Measurements from ENCODE around the gene CALN1.

GRCh38 chr7:72278550-72278949 lies 133.6 kb downstream of the CALN1 start:
- TF ChIP-seq, protein P1, sequence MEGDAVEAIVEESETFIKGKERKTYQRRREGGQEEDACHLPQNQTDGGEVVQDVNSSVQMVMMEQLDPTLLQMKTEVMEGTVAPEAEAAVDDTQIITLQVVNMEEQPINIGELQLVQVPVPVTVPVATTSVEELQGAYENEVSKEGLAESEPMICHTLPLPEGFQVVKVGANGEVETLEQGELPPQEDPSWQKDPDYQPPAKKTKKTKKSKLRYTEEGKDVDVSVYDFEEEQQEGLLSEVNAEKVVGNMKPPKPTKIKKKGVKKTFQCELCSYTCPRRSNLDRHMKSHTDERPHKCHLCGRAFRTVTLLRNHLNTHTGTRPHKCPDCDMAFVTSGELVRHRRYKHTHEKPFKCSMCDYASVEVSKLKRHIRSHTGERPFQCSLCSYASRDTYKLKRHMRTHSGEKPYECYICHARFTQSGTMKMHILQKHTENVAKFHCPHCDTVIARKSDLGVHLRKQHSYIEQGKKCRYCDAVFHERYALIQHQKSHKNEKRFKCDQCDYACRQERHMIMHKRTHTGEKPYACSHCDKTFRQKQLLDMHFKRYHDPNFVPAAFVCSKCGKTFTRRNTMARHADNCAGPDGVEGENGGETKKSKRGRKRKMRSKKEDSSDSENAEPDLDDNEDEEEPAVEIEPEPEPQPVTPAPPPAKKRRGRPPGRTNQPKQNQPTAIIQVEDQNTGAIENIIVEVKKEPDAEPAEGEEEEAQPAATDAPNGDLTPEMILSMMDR (conservative IDR thresholded peaks at IDR 0.05) = peak; percentile 8; the same call in 1 of the 2 replicates
- no peak for TF ChIP-seq ZFX (IDR thresholded peaks at IDR 0.05)
